OCI-LY7 (cell line): ENCODE data around the gene EED. TPM values are rescaled to one million over a fixed set of nuclear protein-coding genes. Genes with fewer than 3 reads are reported as not detected.

Experiments
- BruUV-seq: library from RNA; stranded (reverse); fragments of 400-500 nt; replicated peaks from 2 replicates; lab custom pipeline; 2021; lab: Mats Ljungman, UMichigan
- CTCF ChIA-PET: fragments of 300-600 bp; sonication (Branson Sonifier 250); formaldehyde crosslinking; loops from one replicate; lab custom pipeline; 2022; ENCODE audit warnings: antibody characterized with exemption; ENCODE audit not compliant: unreplicated experiment; lab: Charles Lee
- POLR2A ChIA-PET: fragments of 300-600 bp; sonication (Branson Sonifier 250); formaldehyde crosslinking; loops from one replicate; lab custom pipeline; 2022; ENCODE audit warnings: antibody characterized with exemption; lab: Charles Lee
- DNase-seq: peaks from one replicate; pipeline ENCODE4 v3.0.0-alpha.2; 2015; ENCODE audit warnings: low spot score
- H2AFZ ChIP-seq: fragments of 200-600 bp; sonication (generic), shearing (Covaris generic); 2 replicates; pipeline ENCODE4 v1.6.1; 2014; ENCODE audit warnings: mild to moderate bottlenecking, antibody characterized with exemption, low read length, moderate library complexity
- H3K27ac ChIP-seq: fragments of 200-600 bp; sonication (generic); 2 replicates; pipeline ENCODE4 v1.5.1; 2014; ENCODE audit warnings: mixed run types, low read depth, mild to moderate bottlenecking, moderate library complexity, low read length, inconsistent platforms; ENCODE audit not compliant: poor library complexity, severe bottlenecking
- H3K36me3 ChIP-seq: fragments of 200-600 bp; sonication (generic); 2 replicates; pipeline ENCODE4 v1.6.1; 2014; ENCODE audit warnings: mild to moderate bottlenecking, antibody characterized with exemption, low read length, moderate library complexity, mixed read lengths; ENCODE audit not compliant: insufficient read depth
- H3K4me1 ChIP-seq: fragments of 200-600 bp; sonication (generic); 2 replicates; pipeline ENCODE4 v1.5.1; 2014; ENCODE audit warnings: mild to moderate bottlenecking, low read length; ENCODE audit not compliant: insufficient read depth, poor library complexity, severe bottlenecking
- H3K4me2 ChIP-seq: fragments of 200-600 bp; sonication (generic); 2 replicates; pipeline ENCODE4 v1.6.1; 2014; ENCODE audit warnings: mild to moderate bottlenecking, low read length
- H3K4me3 ChIP-seq: fragments of 200-600 bp; sonication (generic); 2 replicates; pipeline ENCODE4 v1.5.1; 2014; ENCODE audit warnings: mild to moderate bottlenecking, low read depth, low read length; ENCODE audit not compliant: poor library complexity, severe bottlenecking
- H3K79me2 ChIP-seq: fragments of 200-600 bp; sonication (generic); 2 replicates; pipeline ENCODE4 v1.6.1; 2016; ENCODE audit warnings: low read depth, mild to moderate bottlenecking, low read length, moderate library complexity, mixed read lengths; ENCODE audit not compliant: insufficient read depth
- H3K9me2 ChIP-seq: fragments of 200-600 bp; sonication (generic); 2 replicates; pipeline ENCODE4 v1.6.1; 2016; ENCODE audit warnings: mild to moderate bottlenecking, low read length, mixed read lengths; ENCODE audit not compliant: insufficient read depth
- H3K9me3 ChIP-seq: fragments of 200-600 bp; sonication (generic); 2 replicates; pipeline ENCODE4 v1.6.1; 2014; ENCODE audit warnings: mild to moderate bottlenecking, mixed run types, low read length, mixed read lengths
- H4K20me1 ChIP-seq: fragments of 200-600 bp; sonication (generic); 2 replicates; pipeline ENCODE4 v1.6.1; 2014; ENCODE audit warnings: mild to moderate bottlenecking, antibody characterized with exemption, low read length, moderate library complexity, mixed read lengths; ENCODE audit not compliant: insufficient read depth
- CTCF ChIP-seq: fragments of 200-600 bp; sonication (generic); conservative IDR thresholded peaks from 2 replicates; pipeline ENCODE4 v1.5.1; 2014; ENCODE audit warnings: mild to moderate bottlenecking, antibody characterized with exemption, low read length, moderate library complexity, mixed read lengths
- EZH2phosphoT487 ChIP-seq: fragments of 200-600 bp; sonication (generic); IDR thresholded peaks from 2 replicates; pipeline ENCODE4 v1.6.1; 2018; ENCODE audit warnings: low read depth, borderline replicate concordance, mild to moderate bottlenecking, mixed run types, antibody characterized with exemption, low read length, moderate library complexity, mixed read lengths
- intact Hi-C: fragments of 100-400 bp; cut with micrococcal nuclease; formaldehyde crosslinking; loops from one replicate; pipeline ENCODE4 v1.10.0; 2022; ENCODE audit not compliant: unreplicated experiment
- total RNA-seq, 2 experiments: library from RNA; depleted of rRNA in 1 of 2; stranded (reverse); fragments of >200 nt in 1 of 2; shearing (Covaris generic) in 1 of 2; gene quantifications; 2 replicates each; pipeline ENCODE4 v1.2.3, GENCODE V29; 2014 to 2022

EED gene
- total RNA-seq, 2 experiments from 2014 or later = 25.2 to 40.2 TPM

GRCh38 chr11:86278226-86278625 lies 33.7 kb downstream of the EED start:
- no TSS peak for BruUV-seq

GRCh38 chr11:86279747-86280146 lies 35.2 kb downstream of the EED start:
- CTCF ChIA-PET = no interaction called here
- H2AFZ ChIP-seq = no peak overlapping the region
- peaks cover 76% of the 10 kb centered on the region for H3K36me3 ChIP-seq
- intact Hi-C loops = no loop called here
- H3K4me1 ChIP-seq = no peaks in the 10 kb centered on the region
- H3K79me2 ChIP-seq = peaks cover 5% of the 10 kb centered on the region; the same call in 1 of the 2 replicates
- no peaks in the 10 kb centered on the region for H4K20me1 ChIP-seq
- no TSS peak for BruUV-seq
- DNase-seq = no peak
- POLR2A ChIA-PET = no interaction called here
- no peaks in the 10 kb centered on the region for H3K9me2 ChIP-seq
- H3K4me3 ChIP-seq = no peak overlapping the region
- no peak for TF ChIP-seq CTCF
- no peak for TF ChIP-seq EZH2phosphoT487
- no peak overlapping the region for H3K27ac ChIP-seq
- no peak overlapping the region for H3K4me2 ChIP-seq
- no peaks in the 10 kb centered on the region for H3K9me3 ChIP-seq

More at GRCh38 chr11:86278226-86278625, 33.7 kb downstream of the EED start:
- no peak overlapping the region for H2AFZ ChIP-seq
- TF ChIP-seq EZH2phosphoT487 = no peak
- no peak for TF ChIP-seq CTCF
- POLR2A ChIA-PET = interaction anchor here (0.6 to 0.9 kb wide), 2 partner anchors 8 to 13 kb away, joined by 3 to 4 read pairs; no protein-coding TSS in a partner anchor
- no peak overlapping the region for H3K4me2 ChIP-seq
- no peaks in the 10 kb centered on the region for H4K20me1 ChIP-seq
- CTCF ChIA-PET = no interaction called here
- no peaks in the 10 kb centered on the region for H3K4me1 ChIP-seq
- H3K9me3 ChIP-seq = no peaks in the 10 kb centered on the region
- H3K79me2 ChIP-seq = peaks cover 19% of the 10 kb centered on the region; the same call in 1 of the 2 replicates
- H3K36me3 ChIP-seq = peaks cover 83% of the 10 kb centered on the region
- DNase-seq = no peak
- H3K9me2 ChIP-seq = no peaks in the 10 kb centered on the region
- H3K27ac ChIP-seq = no peak overlapping the region
- H3K4me3 ChIP-seq = no peak overlapping the region
- intact Hi-C loops = no loop called here

GRCh38 chr11:86287468-86287796 lies 42.9 kb downstream of the EED start:
- H3K27ac ChIP-seq = no peak overlapping the region
- TF ChIP-seq EZH2phosphoT487 = no peak
- TF ChIP-seq CTCF = no peak
- no TSS peak for BruUV-seq
- peaks cover 8% of the 10 kb centered on the region; the same call in 1 of the 2 replicates for H3K36me3 ChIP-seq
- no peak for DNase-seq
- no peaks in the 10 kb centered on the region for H4K20me1 ChIP-seq
- no peaks in the 10 kb centered on the region for H3K9me3 ChIP-seq
- ChIA-PET CTCF (no interaction called here), POLR2A (no interaction called here)
- H3K4me2 ChIP-seq = no peak overlapping the region
- intact Hi-C loops = no loop called here
- no peak overlapping the region for H3K4me3 ChIP-seq
- H3K4me1 ChIP-seq = no peaks in the 10 kb centered on the region
- H3K9me2 ChIP-seq = no peaks in the 10 kb centered on the region
- H2AFZ ChIP-seq = no peak overlapping the region
- no peaks in the 10 kb centered on the region for H3K79me2 ChIP-seq
